Right atrium auricular region (tissue), 2 donors: ENCODE results near the gene GPR108. TPM values are rescaled to one million over a fixed set of nuclear protein-coding genes. Genes with fewer than 3 reads are reported as not detected.
"Not testable (repeated sequence)": the region's sequence is repeated elsewhere in the genome, so short reads cannot be mapped to it uniquely, and the experiment has no call there.

ENCODE experiments used
- DNase-seq: peaks from one replicate; pipeline ENCODE4 v3.0.0-alpha.2; 2019; ENCODE audit warnings: low spot score
- H3K27ac ChIP-seq, 2 donors: fragments of 200-600 bp; sonication (generic); 1 replicate in 1 of 2; 2 replicates in 1 of 2; pipeline ENCODE4 v1.5.1; 2016 to 2019
- H3K27me3 ChIP-seq, 2 donors: fragments of 200-600 bp; sonication (generic); one replicate each; pipeline versions ENCODE4 v1.5.1 to v1.6.0; 2017 to 2019
- H3K36me3 ChIP-seq: fragments of 200-600 bp; sonication (generic); one replicate; pipeline ENCODE4 v1.5.1; 2016
- H3K4me1 ChIP-seq, 2 donors: fragments of 200-600 bp; sonication (generic); one replicate each; pipeline versions ENCODE4 v1.5.1 to v1.6.0; 2017 to 2019
- H3K4me3 ChIP-seq, 2 donors: fragments of 200-600 bp; sonication (generic); 1 replicate in 1 of 2; 2 replicates in 1 of 2; pipeline ENCODE4 v1.5.1; 2017 to 2019; ENCODE audit warnings: mild to moderate bottlenecking in 1 of 2, moderate library complexity in 1 of 2
- H3K9me3 ChIP-seq, 2 donors: fragments of 200-600 bp; sonication (generic); one replicate each; pipeline ENCODE4 v1.5.1; 2019
- total RNA-seq, 2 donors: library from RNA; depleted of rRNA; stranded (reverse); fragments of >200 nt; gene quantifications; one replicate each; pipeline ENCODE4 v1.1.0, GENCODE V29; 2016
- TF ChIP-seq, protein P1 (sequence below), 2 donors: fragments of 200-600 bp; sonication (generic); IDR thresholded peaks; one replicate each; pipeline ENCODE4 v1.5.1; 2019; ENCODE audit warnings: antibody characterized with exemption in 2 of 2

The GPR108 gene
- total RNA-seq, 2 donors from 2014 or later = 40.3 to 41.3 TPM

DNA sequence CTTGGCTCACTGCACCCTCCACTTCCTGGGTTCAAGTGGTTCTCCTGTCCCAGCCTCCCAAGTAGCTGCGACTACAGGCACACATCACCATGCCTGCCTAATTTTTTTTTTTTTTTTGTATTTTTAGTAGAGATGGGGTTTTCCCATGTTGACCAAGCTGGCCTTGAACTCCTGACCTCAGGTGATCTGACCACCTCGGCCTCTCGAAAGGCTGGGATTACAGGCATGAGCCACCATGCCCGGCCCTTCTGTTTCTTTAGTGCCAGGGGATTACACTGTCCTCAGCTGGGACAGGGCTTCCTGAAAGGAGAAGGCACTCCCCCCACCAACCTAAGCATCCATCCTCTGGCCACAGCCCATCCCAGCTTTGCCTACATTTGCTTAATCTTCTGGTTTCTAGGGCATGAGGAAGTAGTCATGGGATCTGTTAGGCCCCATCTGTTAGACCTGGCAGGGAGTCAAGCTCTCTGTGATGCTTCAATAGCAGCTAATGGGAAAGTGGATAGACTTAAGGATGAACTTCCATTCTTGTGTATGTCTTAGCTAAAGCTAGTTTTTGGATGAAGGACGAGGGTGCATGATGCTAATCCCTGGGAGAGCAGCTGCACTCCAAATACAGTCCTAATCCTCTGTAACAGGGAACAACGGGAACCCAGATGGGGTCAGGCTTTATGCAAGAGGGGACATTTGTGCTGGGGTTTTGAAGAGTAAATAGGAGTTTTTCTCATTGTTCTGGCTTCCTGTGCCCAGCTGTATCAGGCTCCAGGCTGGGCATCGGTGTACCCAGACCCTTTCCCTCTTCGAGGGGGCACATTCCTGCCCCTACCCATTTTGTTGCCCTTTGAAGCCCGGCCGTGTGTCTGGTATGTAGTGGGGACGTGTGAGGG, 37.7 kb upstream of the GPR108 start:
- Histone ChIP-seq H3K27ac (no peak overlapping the region), H3K4me1 (no peaks in the 10 kb centered on the region), H3K4me3 (no peak overlapping the region), H3K9me3 (no peaks in the 10 kb centered on the region), H3K27me3 (no peaks in the 10 kb centered on the region), H3K36me3 (no peaks in the 10 kb centered on the region)
- no peak for DNase-seq
- TF ChIP-seq, protein P1, sequence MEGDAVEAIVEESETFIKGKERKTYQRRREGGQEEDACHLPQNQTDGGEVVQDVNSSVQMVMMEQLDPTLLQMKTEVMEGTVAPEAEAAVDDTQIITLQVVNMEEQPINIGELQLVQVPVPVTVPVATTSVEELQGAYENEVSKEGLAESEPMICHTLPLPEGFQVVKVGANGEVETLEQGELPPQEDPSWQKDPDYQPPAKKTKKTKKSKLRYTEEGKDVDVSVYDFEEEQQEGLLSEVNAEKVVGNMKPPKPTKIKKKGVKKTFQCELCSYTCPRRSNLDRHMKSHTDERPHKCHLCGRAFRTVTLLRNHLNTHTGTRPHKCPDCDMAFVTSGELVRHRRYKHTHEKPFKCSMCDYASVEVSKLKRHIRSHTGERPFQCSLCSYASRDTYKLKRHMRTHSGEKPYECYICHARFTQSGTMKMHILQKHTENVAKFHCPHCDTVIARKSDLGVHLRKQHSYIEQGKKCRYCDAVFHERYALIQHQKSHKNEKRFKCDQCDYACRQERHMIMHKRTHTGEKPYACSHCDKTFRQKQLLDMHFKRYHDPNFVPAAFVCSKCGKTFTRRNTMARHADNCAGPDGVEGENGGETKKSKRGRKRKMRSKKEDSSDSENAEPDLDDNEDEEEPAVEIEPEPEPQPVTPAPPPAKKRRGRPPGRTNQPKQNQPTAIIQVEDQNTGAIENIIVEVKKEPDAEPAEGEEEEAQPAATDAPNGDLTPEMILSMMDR (IDR thresholded peaks at IDR 0.05) = no peak

DNA sequence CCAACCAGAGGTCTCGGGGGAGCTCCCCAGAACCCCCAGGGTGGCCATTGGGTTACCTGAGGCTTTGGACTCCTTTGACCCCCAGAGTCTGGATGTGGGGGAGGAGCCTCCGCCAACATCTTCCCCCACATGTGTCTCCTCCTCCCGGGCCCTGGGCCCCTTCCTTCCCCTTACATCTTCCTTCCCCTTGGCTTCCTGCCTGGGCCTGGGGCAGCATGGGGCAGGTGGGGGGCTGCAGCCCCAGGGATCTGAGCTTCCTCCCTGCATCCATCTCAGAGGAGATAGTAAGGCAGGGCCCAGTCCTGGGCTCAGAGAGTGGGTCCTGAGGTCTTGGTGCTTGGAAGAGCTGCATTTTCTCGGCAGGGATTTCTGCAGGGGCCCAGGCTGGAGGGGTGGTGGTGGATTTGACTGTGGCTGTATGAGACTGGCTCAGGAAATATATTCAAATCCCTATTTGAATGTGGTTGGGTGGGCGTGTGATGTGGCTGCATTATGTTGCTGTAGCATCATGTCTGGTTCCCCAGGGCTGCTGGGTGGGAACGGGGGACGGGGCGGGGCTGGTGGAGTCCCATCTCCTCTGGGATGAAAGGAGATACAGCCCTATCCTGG, 36.0 kb upstream of the GPR108 start:
- H3K4me1 ChIP-seq = no peaks in the 10 kb centered on the region
- TF ChIP-seq, protein P1 (IDR thresholded peaks at IDR 0.05) = no peak
- no peaks in the 10 kb centered on the region for H3K9me3 ChIP-seq
- H3K27ac ChIP-seq = no peak overlapping the region
- no peaks in the 10 kb centered on the region for H3K36me3 ChIP-seq
- no peaks in the 10 kb centered on the region for H3K27me3 ChIP-seq
- DNase-seq = no peak
- peak overlapping the region; percentile 11 to 44 for H3K4me3 ChIP-seq

DNA sequence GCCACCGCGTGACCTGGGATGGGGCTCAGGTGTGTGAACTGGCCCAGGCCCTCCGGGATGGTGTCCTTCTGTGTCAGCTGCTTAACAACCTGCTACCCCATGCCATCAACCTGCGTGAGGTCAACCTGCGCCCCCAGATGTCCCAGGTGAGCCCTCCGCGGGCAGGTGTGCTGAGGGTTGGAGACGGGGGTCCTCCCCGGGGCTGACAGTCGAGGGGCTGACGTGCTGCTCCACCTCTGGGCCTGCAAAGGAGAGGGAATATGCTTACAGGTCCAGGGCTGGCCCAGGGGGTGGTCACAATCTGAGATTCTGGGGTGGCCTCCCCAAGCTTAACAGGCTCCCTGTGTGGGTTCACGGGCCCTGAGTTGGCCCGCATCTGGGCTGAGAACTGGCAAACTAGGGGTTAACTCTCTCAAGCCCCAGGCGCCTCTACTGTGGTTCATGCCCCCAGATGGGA, 35.5 kb upstream of the GPR108 start:
- DNase-seq = no peak
- Histone ChIP-seq H3K9me3 (no peaks in the 10 kb centered on the region), H3K27me3 (peaks cover 0 to under 1% of the 10 kb centered on the region in 2 donors), H3K27ac (no peak overlapping the region), H3K4me1 (peaks cover 0 to under 1% of the 10 kb centered on the region in 2 donors), H3K4me3 (peak overlapping the region; percentile 11 to 44), H3K36me3 (no peaks in the 10 kb centered on the region)
- TF ChIP-seq, protein P1 (IDR thresholded peaks at IDR 0.05) = no peak

DNA sequence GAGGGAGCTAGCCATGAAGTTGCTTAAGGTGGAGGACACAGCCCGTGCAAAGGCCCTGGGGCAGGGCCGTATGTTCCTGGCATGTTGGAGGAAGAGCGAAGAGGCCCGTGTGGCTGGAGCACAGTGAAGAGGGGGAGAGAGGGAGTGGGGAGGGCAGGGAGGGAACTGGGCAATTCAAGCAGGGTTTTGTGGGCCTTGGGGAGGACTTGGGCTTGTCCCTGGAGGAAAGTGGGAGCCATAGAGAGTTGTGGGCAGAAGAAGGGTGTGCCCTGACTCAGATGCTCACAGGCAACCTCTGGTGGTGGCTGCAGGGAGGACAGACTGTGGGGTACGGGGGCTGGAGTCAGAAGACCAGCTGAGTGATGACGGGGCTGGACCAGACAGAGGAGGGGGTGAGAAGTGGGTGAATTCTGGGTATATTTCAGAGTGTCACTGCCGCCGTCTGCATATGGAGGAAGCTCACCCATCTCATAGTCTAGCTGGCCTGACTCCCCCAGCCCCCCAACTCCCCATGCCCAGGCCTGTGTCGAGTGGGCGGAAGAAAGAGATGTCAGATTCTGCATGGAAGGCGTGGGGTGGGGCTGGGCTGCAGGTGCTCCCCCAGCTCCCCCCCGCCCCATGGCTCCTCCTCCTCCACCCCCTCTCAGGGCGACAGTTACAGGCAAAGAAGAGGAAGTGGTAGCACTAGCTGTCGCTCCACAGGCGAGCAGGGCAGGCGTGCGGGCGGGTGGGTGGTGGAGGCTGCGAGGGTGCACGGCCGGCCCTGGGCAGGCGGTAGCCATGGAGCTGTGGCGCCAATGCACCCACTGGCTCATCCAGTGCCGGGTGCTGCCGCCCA, 34.9 kb upstream of the GPR108 start, which contains the start of gene VAV1:
Gene VAV1 (plus strand): TSS at position 681 of the 838 bp plus-strand sequence. CDS start 100 bp downstream, at position 781.
- DNase-seq = no peak
- no peaks in the 10 kb centered on the region for H3K36me3 ChIP-seq
- TF ChIP-seq, protein P1 (IDR thresholded peaks at IDR 0.05) = no peak
- peaks cover 0 to 7% of the 10 kb centered on the region in 2 donors for H3K27me3 ChIP-seq
- H3K4me1 ChIP-seq = peaks cover 0 to 7% of the 10 kb centered on the region in 2 donors
- H3K4me3 ChIP-seq = peak within 1 kb of the TSS; percentile 11 to 44
- H3K27ac ChIP-seq = no peak within 1 kb of the TSS
- no peaks in the 10 kb centered on the region for H3K9me3 ChIP-seq

DNA sequence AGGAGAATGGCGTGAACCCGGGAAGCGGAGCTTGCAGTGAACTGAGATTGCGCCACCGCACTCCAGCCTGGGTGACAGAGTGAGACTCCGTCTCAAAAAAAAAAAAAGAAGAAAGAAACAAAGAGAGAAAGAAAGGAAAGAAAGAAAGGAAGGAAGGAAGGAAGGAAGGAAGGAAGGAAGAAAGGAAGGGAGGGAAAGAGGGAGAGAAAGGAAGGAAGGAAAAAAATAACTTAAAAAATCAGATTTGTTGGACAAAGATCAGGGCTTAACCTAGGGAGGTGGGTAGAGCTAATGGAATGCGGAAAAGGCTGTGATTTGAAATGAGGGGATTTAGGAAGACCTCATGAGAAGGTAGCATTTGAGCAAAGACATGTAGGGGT, 34.3 kb upstream of the GPR108 start:
- H3K9me3 ChIP-seq, H3K27ac ChIP-seq, H3K36me3 ChIP-seq, H3K4me3 ChIP-seq, DNase-seq: not testable (repeated sequence)
- Histone ChIP-seq H3K4me1 (peaks cover 0 to 13% of the 10 kb centered on the region in 2 donors), H3K27me3 (peaks cover 0 to 13% of the 10 kb centered on the region in 2 donors)
